NCI-H1436 treated with DMSO at 0.1 percent for 48 hours (cell line): ENCODE results near the gene C3orf33.

Experiments used
- DNase-seq: peaks from one replicate; lab custom pipeline; 2025; lab: John Stamatoyannopoulos, UW

Gene C3orf33

DNA sequence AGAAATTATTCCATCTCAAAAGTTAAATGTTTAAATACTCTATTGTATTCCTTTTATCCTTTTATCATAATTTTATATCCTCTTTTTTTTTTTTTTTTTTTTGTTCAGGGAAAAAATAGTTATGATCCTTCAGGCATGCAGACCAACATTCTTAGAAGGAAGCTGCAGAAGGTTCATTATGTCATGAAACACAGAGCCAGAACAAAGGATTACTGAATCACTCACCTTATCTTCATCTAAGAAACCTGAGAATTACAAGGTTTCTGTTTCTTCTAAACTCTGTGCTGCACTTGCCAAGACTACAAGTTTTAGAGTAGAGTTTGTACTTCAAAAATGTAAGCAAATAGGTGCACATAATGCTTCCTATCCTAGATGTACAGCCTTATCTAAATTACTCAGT is 64.5 kb downstream of the C3orf33 start:
- DNase-seq: no peak

DNA sequence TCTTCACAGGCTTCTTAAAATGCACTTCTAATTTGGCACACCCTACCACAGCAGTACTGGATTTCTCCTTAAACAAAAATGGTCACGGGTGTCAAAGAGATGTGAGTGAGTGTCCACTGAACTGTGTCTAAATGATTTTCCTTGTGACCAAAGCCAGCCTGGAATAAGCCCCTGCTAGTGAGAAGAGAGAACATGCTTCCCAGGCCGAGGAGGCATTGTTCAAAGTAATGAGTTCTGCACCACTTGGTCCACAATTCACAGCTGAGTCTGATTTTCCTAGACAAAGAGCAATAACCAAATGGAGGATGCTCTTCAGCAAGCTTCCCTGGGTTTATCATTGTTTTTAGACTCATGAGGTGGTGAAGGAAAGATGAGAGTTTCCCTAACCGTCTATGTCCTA is 65.0 kb downstream of the C3orf33 start:
- no peak for DNase-seq

DNA sequence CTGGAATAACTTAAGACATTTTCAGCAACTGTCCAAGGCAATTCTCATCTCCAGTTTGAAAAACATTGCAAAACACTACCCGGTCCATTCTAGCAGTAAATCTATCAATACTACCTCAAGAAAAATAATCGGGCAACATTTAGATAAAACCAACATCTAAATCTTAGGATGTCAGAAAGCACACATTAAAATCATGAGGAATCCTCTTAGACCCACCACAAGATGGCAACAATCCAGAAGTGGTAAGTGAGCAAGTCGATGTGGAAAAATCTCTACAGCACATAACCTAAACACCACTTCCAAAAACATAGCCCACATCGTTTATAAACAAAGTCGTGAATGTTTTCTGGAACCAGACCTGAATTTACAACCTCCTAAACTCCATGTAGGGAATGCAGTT is 66.9 kb downstream of the C3orf33 start:
- no peak for DNase-seq

DNA sequence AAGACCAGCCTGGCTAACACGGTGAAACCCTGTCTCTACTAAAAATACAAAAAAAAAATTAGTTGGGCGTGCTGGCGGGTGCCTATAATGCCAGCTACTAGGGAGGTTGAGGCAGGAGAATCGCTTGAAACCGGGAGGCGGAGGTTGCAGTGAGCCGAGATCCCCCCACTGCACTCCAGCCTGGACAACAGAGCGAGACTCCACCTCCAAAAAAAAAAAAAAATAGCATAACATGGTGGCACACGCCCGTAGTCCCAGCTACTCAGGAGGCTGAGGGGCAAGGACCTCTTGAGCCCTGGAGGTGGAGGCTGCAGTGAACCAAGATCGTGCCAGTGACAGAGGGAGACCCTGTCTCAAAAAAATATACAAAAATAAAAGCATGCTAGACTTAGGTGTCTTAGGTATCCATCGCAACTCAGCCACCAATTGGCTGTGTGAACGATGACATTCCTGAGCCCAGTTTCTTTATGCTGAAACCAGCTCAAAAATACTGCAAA is 67.5 kb downstream of the C3orf33 start:
- DNase-seq: no peak

DNA sequence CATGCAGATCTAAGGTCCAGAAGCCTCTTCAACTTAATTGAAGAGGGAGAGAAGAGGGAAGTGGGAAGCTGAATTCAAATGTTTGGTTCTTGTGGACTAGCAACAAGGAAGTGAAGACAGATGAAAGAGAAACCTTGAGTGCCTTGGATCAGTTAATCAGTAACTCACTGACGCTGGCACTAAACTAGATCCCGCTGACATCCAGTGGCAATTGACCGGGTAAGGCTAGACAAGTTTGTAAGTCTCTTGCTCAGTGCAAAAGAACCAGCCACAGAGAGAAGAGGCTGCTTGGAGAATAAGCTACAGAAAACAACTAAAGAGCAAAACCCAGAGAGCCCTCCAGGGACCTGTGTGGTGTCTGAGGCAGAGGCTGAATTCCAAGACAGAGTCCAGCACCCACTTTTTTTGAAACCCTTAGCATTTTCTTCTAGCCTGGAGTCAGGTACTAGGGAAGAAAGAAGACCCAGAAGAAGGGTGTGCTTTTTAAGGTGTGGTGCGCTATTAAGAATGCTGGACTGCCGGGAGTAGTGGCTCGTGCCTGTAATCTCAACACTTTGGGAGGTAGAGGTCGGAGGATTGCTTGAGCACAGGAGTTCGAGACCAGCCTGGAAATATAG is 68.1 kb downstream of the C3orf33 start:
- DNase-seq: no peak

DNA sequence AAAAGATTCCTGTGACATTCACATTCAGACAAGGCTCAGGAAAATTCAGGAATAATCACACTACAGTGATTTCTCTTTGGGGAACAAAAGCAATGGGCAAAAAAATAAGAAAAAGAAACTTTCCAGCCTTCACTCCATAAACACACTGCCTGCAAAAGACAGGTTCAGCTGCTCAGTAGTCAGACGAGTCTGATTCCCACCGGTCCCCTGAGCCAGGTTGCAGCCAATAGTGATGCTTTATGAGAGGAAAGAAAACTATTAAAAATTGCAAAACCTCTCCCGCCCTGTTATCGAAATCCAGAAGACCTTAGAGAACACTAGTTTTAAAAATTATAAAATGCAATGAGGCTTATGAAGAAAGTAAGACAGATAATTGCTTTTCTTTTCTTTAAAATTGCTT is 69.7 kb downstream of the C3orf33 start:
- DNase-seq: no peak

DNA sequence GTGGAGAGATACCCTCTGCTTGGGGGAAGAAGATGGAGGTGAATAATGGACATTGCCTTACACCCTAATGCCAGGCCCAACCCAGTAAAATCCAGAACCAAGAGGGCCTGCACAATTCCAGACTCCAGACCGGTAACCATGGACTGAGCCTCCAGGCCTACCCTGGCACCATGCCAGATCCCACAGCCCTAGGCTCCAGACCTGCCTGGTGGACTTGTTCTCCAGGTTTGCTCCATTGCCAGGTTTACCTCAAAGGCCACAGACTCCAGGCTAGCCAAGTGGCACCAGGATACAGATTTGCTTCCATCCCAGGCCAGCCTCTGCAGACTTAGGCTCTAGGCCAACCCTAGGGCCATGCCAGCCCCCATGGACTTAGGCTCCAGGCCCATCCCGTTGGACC is 75.2 kb downstream of the C3orf33 start:
- DNase-seq: no peak

DNA sequence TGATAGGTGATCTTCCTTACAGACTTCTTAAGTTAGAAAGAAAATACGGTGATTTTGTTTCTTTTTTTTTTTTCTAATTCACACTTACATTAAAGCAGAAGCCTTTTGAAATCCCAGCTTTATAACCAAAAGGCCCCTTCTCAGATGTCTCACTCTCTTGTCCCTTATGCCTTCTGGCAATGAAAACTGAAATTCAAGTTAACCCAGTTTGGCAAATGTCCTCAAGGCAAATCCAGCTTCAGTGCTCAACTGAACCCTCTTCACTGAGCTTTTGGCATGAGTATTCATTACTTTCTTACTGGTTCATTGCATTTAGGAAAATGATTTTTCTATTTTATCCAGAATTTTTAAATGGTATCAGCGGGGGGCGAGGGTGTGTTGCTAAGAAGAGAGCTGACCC is 78.2 kb downstream of the C3orf33 start:
- DNase-seq: no peak

DNA sequence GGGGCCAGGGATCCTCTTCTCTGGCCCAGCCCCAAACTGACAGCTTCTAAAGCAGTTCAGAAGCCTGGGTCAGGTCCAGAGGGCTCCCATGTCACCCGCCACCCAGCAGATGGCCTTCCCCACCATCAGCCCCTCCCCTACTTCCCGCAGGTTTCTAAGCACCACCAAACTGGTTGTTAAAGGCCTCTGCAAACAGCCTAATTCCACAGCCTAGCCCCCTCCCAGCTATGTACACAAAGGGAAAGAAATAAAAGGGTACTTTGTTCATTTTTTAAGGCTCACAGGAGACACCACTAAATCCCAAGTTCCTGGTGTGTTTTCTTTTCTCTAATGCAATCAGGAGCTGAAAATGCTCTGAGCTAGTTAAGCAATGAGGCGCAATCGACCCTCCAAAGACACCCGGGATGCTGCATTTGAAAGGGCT is 91.8 kb downstream of the C3orf33 start:
- no peak for DNase-seq
